MV-4-11 (cell line): Measurements from ENCODE around the gene CFB.
"Not testable (repeated sequence)": the region's sequence is repeated elsewhere in the genome, so short reads cannot be mapped to it uniquely, and the experiment has no call there.

Experiments
- DNase-seq: peaks from one replicate; lab custom pipeline; 2025; lab: John Stamatoyannopoulos, UW

CFB gene

DNA sequence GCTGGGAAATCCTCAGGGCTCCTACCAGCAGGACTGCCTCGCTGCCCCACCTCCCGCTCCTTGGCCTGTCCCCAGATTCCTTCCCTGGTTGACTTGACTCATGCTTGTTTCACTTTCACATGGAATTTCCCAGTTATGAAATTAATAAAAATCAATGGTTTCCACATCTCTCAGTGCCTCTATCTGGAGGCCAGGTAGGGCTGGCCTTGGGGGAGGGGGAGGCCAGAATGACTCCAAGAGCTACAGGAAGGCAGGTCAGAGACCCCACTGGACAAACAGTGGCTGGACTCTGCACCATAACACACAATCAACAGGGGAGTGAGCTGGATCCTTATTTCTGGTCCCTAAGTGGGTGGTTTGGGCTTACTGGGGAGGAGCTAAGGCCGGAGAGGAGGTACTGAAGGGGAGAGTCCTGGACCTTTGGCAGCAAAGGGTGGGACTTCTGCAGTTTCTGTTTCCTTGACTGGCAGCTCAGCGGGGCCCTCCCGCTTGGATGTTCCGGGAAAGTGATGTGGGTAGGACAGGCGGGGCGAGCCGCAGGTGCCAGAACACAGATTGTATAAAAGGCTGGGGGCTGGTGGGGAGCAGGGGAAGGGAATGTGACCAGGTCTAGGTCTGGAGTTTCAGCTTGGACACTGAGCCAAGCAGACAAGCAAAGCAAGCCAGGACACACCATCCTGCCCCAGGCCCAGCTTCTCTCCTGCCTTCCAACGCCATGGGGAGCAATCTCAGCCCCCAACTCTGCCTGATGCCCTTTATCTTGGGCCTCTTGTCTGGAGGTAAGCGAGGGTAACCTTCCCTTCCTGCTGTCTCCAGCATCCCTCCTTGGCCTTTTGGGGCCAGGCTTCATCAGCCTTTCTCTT is at the start of gene CFB:
TSS of gene CFB (plus strand) at position 589 of the 863 bp plus-strand sequence. CDS start at position 716, 127 bp downstream.
- DNase-seq: no peak

GRCh38 chr6:31896493-31896855 is 49.4 kb upstream of the CFB start:
- no peak for DNase-seq

DNA sequence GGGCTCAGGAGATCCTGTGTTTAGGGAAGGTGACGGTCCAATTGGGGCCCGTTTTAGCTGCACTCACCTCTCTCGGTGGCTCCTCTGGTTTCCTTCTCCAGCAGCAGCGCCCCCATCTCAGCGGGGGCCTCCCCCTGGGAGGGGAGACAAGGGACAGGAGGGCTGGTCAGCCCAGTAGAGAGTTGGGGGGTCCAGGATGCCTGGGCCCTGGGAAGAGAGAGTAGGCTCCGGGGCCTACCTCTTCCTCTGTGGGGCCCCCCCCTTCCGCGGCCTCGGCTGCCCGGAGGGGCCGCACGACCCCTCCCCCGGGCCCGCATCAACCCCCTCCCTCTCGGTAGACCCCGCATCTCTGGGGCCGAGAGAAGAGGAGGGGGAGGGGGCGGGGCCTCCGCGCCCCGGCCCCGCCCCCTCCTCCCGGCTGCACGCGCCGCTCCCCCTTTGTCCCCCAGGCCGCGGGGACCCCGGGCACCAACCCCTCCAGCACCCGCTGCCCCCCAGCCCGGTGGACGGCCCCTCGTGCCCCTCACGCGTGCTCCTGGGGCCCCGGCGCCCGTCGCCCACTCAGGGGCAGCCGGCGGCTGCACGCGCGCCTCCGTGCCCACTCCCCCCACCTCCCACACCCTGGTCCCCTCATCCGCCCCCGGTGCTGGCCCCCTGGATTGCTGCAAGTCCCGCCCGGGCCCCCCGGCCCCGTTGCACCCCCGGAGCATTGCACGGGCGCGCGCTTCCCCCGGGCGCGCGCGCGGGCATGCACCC is 48.9 kb upstream of the CFB start:
- DNase-seq: no peak

- DNase-seq: peak; percentile 61
Observed at GRCh38 chr6:31897612-31898382, 48.1 kb upstream of the CFB start, which contains the start of gene EHMT2. Gene EHMT2 (minus strand): TSS chr6:31897698. CDS start chr6:31897677, 21 bp downstream.

DNA sequence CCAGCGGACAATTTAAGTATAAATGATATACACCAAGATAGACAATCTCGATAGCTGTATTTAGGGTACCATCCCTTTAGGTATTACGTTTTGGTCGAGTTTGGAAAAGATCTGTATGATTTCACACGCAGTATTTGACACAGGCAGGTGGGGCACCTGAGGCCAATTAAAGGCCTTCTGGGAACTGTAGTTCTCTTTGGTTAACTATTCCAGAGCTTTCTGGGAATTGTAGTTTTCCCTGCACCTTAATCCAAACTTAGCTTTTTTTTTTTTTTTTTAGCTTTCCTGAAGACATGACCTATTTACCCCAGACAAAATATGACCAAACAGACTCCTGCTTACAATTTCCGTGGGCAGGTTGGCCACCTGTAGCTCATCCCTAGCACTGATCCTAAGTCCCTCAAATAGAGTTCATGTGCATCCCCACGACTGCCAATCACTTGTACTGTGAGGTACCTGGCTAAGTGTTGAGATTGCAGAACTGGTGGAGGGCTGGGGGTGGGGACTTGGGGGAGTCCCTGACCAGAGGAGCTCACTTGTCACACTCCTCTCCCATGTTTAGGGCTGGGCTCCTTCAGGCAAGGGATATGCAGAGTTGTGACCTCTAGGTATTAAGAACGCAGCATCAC is 47.4 kb upstream of the CFB start:
- DNase-seq: no peak

DNA sequence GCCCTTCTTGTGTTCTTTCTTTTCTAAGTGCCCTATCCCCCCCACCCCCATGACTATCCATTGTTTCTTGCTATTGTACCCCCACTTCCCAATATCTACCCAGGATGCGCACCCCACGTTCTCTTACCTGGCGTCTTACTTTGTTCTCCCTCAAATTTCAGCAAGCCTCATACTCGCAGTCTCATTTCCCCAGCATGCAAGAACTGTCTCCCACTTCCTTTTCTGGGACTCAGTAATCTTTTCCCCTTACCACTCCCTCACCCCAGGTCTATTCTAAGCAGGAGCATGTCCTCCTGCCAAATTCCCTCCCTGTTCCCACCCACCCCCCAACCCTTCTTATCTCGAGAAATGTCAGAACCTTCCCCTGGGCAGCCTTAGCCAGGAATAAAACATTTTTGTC is 46.7 kb upstream of the CFB start:
- DNase-seq: peak; percentile 20

- peak; percentile 67 for DNase-seq
Observed at GRCh38 chr6:31899882-31900722, 45.8 kb upstream of the CFB start.

- no peak for DNase-seq
Observed at GRCh38 chr6:31900917-31901414, 44.9 kb upstream of the CFB start.

GRCh38 chr6:31901415-31901952 is 44.4 kb upstream of the CFB start:
- DNase-seq: peak; percentile 14

GRCh38 chr6:31901953-31902643 is 43.8 kb upstream of the CFB start, which contains the start of gene ZBTB12:
Gene ZBTB12 (minus strand): TSS chr6:31902086. CDS start chr6:31901305, 781 bp downstream.
- DNase-seq: peak; percentile 83

DNA sequence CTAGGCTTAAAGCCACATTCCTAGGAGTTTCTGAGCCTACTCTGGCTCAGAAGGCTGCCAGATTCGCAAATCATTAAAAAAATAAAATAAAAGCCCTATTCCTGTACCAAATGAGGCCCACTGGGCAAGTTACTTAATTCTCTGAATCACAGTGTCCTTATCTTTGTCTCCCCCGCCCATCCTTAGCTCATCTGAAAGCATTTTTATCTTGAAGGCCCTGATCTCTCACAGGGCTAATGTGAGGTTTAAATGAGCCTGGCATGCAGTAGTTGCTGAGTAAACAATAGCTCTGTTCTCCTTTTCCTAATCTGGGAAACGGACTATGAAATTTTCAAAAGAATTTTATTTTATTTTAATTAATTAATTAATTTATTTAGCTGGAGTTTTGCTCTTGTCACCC is 41.9 kb upstream of the CFB start:
- DNase-seq: no peak

DNA sequence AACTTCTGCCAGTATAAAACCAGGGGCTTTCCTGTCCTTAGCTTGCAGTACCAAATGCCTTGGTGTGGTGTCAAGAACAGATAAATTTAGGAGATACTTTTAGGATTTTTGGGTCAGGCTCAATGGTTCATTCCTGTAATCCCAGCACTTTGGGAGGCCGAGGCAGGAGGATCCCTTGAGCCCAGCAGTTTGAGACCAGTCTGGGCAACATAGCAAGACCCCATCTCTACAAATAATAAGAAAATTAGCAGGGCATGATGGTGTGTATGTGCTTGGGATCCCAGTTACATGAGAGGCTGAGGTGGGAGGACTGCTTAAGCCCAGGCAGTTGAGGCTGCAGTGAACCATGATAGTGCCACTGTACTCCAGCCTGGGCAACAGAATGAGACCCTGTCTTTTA is 40.9 kb upstream of the CFB start:
- no peak for DNase-seq

GRCh38 chr6:31906122-31906521 is 39.8 kb upstream of the CFB start:
- no peak for DNase-seq

DNA sequence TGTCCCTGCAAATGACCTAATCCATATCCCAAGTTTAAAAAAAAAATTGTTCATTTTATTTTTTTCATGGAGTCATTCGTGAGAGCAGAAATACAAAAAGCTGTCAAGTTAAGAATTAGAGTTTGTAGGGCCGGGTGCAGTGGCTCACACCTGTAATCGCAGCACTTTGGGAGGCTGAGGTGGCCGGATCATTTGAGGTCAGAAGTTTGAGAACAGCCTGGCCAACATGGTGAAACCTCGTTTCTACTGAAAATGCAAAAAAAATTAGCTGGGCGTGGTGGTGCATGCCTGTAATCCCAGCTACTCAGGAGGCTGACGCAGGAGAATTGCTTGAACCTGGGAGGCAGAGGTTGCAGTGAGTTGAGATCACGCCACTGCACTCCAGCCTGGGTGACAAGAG is 39.2 kb upstream of the CFB start:
- not testable (repeated sequence) for DNase-seq

DNA sequence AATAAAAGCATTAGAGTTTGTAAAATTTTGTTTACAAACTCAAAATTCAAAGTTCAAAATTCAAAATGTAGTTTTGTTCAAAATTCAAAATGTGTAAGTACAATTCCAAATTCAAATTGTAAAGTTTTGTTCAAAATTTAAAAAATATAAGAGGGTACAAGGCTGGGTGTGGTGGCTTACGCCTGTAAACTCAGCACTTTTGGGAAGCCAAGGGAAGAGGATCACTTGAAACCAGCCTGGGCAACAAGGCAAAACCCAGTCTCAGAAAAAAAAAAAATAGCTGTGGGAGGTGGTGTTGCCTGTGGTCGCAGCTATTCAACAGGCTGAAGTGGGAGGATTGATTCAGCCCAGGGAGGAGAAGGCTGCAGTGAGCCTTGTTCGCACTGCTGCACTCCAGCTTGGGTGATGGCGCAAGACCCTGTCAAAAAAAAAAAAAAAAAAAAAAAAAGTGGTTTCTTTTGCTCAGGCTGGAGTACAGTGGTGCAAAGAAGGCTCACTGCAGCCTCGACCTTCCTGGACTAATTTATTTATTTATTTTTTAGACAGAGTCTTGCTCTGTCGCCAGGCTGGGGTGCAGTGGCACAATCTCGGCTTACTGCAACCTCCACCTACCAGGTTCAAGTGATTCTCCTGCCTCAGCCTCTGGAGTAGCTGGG is 38.6 kb upstream of the CFB start:
- peak; percentile 97 for DNase-seq

- not testable (repeated sequence) for DNase-seq
Observed at GRCh38 chr6:31908255-31908654, 37.6 kb upstream of the CFB start.

- peak; percentile 53 for DNase-seq
Observed at GRCh38 chr6:31908791-31909190, 37.1 kb upstream of the CFB start.

- not testable (repeated sequence) for DNase-seq
Observed at GRCh38 chr6:31909298-31909697, 36.6 kb upstream of the CFB start.
